Measurements from ENCODE around the gene TECTB.
"Not testable (repeated sequence)": the region's sequence is repeated elsewhere in the genome, so short reads cannot be mapped to it uniquely, and the experiment has no call there.

The TECTB gene

DNA sequence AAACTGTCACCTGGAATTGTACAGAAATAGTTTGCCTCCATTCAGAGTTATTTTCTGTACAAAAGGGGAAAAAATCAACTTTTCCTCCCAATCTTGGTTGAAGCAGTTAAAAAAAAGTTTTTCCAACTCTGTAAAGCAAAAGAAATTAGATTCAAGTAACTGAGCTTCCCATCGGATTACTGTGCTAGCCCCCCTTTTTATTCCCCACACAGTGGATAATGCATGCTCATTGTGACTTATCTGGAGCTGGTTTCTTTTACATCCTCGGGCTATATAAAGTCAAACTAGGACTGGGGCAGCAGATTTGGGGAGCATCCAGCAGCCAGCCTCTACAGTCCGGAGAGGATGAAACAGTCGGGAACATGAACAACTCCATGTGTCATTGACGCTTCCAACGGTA lies at the start of gene TECTB:
TECTB (plus strand) TSS at position 301 of the 400 bp plus-strand sequence. CDS start 335 bp downstream, outside the sequence.
- in situ Hi-C loops (cut with HindIII; ENCODE audit: low sequenced_read_pairs) = no loop called here

DNA sequence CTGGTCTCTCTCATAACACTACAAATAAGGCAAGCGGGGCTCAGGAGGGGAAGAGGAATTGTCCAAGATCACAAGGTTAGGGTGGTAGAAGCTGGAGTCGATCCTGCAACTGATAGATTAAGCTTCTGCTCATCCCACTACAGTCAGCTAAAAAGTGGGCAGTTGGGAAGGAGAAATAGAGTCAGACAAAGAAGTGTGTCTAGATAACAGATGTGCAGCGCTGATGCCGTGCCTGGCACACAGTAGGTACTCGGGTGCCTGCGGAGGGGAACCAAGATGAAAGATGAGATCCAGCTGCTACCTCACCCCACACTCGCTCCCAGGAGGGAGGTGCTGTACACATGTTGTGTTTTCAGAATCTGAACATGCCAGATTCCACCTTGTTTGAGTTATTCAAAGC lies 48.1 kb upstream of the TECTB start:
- in situ Hi-C loops (cut with HindIII; ENCODE audit: low sequenced_read_pairs) = no loop called here

DNA sequence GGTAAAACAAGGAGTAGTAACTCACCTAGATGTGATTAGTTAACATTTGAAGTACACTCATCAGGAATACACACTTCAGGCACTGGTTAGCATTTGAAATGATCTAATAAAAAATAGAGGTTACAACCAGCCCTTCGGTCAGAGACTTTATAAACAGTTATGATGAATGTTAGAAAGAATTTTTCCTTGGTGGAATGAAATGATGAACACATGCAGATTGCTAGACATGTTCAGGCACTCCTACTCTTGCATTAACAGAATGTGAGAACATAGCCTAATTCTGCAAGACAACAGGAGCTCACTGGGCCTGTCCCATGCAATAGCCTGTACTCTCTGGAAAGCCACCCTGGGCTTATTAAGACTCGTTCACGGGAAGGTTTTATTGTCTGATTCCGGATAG lies 47.3 kb upstream of the TECTB start:
- in situ Hi-C loops (cut with HindIII; ENCODE audit: low sequenced_read_pairs) = no loop called here

DNA sequence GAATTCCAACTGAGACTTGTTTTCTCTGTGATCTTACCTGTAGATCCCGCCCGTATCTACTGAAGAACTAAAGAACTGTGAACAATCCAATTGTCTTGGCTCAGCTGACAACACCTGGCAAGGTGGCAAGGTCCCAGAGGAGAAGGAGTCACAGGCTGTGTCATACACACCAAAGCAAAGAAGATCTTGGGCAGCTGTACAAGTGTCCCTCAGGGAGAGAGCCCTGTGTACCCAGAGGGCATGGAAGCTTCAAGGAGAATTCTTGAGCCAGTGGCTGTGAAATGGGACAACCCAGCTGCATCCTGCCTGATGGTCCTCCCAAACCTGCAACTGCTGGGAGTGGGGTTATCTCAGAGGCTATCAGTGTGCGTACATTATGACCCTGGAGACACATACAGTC lies 46.7 kb upstream of the TECTB start:
- in situ Hi-C loops (cut with HindIII; ENCODE audit: low sequenced_read_pairs) = no loop called here

DNA sequence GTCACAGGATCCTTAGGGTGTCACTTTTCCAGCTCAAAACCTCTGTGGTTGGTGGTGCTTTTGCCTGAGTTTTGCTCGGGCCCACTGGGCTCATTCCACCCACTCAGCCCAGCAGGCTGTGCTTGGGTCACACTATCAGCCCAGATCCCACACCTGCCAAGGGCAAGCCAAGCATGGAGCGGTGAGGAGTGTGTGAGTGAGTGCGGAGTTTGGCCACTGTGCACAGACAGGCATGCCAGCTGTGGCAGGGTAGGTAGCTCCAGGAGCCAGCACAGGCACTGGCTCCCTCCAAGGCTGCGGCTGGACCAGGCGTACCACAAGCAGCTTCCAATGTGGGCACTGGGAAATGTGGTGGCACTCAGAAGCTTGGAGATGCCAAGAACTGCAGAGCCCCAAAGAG lies 43.9 kb upstream of the TECTB start:
- in situ Hi-C loops (cut with HindIII; ENCODE audit: low sequenced_read_pairs) = no loop called here

DNA sequence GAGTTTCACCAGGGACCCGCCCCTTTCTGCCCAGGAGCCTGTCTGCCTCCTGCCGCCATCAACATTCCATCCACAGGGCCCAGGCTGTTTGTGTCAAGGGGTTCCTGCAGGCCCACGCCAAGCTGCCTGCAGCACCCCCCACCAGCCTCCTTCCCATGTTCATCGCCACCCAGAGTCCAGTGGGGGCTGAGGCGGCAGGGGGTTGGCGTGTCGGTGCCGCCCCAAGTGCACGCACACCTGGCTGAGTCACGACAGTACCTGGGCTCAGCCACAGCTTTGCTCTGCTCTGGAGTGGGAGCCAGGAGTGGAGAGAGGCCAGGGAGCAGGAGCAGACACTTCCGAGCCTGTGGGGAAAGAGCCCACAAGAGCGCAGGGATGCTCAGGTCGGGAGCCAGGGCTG lies 42.8 kb upstream of the TECTB start:
- in situ Hi-C loops (cut with HindIII; ENCODE audit: low sequenced_read_pairs) = no loop called here

DNA sequence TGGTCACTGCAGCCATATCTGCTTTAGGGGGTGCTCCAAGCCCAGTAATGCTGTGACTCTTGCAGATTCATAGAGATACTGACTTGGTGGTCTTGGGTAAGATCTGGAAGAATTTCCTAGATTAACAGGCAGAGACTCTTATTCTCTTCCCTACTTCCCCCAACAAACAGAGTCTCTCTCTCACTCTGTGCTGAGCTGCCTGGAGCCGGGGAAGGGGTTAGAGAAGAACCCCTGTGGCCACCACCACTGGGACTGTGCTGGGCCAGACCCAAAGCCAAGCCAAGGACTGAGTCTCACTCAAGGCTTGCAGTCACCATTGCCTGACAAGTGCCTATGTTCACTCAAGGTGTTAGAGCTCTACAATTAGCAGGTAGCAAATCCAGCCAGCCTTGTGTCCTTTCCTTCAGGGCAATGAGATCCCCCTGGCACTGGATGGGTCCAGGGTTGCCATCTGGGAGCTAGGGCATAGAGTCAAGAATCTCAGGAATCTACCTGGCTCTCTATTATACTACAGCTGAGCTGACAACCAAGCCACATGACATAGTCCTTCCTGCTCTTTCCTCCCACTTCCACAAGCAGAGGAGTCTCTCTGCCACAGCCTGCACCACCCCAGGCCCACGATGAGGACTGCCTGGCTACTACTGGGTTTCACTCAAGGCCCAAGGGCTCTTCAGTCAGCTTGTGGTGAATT lies 41.4 kb upstream of the TECTB start:
- in situ Hi-C loops (cut with HindIII; ENCODE audit: low sequenced_read_pairs) = no loop called here

DNA sequence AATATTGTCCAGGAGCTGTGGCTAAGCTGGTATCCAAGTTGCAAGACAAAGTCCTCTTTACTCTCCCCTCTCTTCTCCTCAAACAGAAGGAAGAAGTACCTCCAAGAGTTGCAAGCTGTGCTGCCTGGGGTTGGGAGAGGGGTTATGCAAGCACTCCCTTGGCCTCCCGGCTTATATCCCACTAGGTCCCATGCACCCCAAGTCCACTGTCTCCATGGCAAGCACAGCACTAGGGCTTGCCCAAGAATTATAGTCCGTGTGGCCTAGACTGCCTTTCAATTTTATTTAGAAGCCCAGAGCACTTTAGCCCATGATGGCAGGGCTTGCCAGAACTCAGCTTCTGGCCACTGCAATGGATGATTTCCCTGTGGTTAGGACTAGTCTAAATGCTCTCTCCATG lies 40.4 kb upstream of the TECTB start:
- in situ Hi-C loops (cut with HindIII; ENCODE audit: low sequenced_read_pairs) = no loop called here

DNA sequence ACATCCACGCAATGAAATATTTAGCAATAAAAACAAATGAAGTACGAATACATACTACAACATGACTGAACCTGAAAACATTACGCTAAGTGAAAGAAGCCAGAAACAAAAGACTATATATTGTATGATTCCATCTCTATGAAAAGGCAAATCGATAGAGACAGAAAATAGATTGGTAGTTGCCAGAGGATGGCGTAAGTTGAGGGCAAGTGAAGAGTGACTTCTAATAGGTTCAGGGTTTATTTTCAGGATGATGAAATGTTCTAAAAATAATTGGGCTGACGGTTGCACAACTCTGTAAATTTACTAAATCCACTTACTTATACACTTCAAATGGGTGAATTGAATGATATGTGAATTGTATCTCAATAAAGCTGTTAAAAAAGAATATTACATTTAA lies 39.5 kb upstream of the TECTB start:
- in situ Hi-C loops (cut with HindIII; ENCODE audit: low sequenced_read_pairs) = no loop called here

DNA sequence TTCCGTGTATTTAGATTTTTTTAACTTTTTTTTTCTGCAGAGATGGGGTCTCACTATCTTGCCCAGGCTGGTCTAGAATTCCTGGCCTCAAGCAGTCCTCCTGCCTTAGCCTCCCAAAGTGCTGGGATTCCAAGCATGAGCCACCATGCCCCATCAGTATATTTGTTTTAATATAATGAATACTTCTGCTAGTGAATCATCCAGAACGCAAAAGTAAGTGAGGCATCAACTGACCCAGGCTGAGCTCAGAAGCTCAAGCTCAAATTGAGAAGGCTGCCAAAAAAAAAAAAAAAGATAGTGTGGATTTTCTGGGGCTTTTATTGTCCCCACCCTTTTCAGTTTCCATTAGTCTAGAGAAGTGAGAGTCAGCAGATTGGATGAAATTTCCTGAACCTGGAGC lies 39.0 kb upstream of the TECTB start:
- in situ Hi-C loops (cut with HindIII; ENCODE audit: low sequenced_read_pairs) = no loop called here

DNA sequence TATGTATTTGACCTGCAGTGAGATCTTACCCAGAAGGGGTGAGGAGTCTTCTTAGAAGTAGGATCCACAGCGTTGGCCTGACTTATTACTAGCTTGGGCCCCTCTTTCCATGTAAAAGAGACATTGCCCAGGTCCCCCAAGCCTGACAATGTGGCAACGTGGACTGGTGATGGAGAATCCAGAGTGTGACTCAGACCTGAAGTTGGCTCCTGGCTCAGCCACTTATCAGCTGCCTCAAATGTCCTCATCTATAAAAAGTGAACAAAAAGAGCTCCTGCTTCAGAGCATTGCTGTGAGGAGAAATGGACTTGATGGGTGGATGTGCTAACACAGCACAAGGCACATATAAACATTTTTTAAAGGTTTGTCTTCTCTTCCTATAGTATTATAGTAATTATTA lies 35.4 kb upstream of the TECTB start:
- in situ Hi-C loops (cut with HindIII; ENCODE audit: low sequenced_read_pairs) = loop anchor here (5.0 kb wide), 1 partner anchor 55 kb away; no protein-coding TSS in a partner anchor

DNA sequence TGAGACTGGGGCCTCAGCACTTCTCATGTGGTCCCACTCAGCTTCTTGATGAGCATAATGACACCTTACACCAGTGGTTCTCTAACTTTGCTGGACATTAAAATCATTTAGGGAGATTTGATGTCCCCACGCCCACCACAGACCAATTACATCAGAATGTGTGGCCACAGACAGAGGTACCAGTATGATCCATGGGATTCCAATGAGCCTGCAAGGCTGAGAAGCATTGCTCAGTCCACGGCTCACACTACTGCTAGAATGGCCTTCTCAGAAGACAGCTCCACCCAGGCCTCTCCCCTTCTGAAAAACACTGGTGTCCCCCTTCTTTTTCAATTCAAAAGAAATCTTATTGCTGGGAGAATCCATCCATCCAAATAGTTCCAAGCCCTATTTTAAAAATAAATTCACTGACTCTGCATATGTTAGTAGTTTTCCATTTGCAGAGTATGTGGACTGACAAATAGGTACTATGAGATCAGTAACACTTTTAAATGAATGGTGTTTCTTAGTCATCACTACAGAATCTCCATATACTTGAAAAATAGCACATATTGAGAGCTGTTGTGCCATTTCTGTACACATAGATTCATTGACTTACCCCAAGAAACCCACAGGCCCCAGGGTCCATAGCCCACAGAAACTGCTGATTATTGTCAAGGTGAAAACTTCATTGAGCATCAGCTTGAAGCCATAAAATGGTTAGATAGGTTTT lies 34.5 kb upstream of the TECTB start:
- in situ Hi-C loops (cut with HindIII; ENCODE audit: low sequenced_read_pairs) = loop anchor here (5.0 kb wide), 1 partner anchor 54 kb away; no protein-coding TSS in a partner anchor

DNA sequence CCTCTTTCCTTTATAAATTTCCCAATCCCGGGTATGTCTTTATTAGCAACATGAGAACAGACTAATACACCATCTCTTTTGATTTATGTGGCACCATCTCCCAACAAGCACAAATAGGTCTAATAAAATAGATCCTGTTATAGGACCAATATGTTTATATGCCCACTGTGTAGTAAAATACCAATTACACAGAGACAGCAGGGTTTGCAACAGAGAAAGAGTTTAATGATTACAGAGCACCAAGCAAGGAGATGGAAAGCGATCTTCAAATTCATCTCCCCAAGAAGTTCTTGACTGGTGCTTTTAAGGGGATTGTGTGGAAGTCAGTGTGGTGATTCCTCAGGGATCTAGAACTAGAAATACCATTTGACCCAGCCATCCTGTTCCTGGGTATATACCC lies 33.5 kb upstream of the TECTB start:
- in situ Hi-C loops (cut with HindIII; ENCODE audit: low sequenced_read_pairs) = loop anchor here (5.0 kb wide), 1 partner anchor 53 kb away; no protein-coding TSS in a partner anchor

DNA sequence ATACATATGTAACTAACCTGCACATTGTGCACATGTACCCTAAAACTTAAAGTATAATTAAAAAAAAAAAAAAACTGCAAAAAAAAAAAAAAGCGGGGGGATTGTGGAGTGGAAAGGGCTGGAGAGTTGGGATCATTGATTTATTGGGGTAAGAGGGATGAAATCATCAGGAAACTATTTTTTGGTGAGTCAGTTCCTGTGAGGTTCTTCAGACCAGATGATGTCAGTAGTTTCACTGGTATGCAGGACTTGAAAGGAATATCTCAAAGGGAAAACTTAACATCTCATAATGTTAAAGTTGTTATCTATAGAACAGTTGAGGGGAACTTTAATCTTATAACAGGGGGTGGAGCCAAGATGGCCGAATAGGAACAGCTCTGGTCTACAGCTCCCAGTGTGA lies 32.6 kb upstream of the TECTB start:
- in situ Hi-C loops (cut with HindIII; ENCODE audit: low sequenced_read_pairs) = no loop called here

DNA sequence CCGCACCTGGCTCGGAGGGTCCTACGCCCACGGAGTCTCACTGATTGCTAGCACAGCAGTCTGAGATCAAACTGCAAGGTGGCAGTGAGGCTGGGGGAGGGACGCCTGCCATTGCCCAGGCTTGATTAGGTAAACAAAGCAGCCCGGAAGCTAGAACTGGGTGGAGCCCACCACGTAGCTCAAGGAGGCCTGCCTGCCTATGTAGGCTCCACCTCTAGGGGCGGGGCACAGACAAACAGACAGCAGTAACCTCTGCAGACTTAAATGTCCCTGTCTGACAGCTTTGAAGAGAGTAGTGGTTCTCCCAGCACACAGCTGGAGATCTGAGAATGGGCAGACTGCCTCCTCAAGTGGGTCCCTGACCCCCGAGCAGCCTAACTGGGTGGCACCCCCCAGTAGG lies 32.0 kb upstream of the TECTB start:
- in situ Hi-C loops (cut with HindIII; ENCODE audit: low sequenced_read_pairs) = not testable (repeated sequence)

DNA sequence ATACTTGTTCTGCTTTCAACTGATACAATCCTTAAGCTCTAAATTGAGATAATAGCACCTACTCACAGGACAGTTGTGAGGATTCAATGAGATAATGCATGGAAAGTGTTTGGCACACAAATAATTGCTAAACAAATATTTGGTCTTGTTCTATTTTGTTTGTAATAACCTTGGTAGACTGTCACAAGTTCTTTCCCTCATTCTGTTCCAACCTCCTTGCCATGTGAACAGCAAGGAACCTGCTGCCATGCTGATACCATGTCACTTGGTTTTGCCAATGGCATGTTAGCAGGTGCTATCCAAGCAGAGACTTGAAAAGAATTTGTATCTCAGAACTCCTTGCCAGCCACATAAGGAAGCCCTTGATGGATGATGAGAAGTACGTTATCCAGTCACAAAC lies 24.8 kb upstream of the TECTB start:
- in situ Hi-C loops (cut with HindIII; ENCODE audit: low sequenced_read_pairs) = no loop called here

DNA sequence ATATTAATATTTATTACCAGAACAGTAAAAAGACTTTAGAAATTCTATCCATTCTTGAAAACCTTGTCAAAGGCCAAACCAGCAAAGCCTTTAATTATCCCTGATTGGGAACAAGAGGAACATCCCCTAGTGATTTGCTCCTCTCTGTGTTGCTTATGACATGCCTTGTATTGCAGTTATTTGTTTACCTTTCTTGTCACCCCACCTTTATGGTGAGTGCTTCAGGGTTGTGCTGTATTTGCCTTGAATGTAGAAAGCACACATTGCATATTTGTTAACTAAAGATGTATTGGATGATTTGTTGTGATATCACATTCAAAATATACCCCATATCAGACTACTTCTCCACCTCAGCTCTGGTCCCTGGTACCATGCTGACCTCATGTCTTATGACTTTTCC lies 23.5 kb upstream of the TECTB start:
- in situ Hi-C loops (cut with HindIII; ENCODE audit: low sequenced_read_pairs) = no loop called here

DNA sequence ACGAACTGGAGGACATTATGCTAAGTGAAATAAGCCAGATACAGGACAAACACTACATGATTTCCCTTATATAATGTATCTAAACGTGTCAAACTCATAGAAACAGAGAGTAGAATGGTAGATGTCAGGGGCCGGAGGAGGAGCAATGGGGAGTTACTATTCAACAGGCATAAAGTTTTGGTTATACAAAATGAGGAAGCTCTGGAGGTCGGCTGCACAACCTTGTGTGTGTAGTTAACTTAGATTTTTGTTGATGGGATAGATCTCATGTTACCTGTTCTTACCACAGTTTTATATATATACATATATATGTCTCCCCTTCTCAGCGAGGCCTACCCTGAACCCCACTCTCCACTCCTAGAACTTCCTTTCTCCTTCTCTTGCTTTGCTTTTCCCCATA lies 22.4 kb upstream of the TECTB start:
- in situ Hi-C loops (cut with HindIII; ENCODE audit: low sequenced_read_pairs) = no loop called here

DNA sequence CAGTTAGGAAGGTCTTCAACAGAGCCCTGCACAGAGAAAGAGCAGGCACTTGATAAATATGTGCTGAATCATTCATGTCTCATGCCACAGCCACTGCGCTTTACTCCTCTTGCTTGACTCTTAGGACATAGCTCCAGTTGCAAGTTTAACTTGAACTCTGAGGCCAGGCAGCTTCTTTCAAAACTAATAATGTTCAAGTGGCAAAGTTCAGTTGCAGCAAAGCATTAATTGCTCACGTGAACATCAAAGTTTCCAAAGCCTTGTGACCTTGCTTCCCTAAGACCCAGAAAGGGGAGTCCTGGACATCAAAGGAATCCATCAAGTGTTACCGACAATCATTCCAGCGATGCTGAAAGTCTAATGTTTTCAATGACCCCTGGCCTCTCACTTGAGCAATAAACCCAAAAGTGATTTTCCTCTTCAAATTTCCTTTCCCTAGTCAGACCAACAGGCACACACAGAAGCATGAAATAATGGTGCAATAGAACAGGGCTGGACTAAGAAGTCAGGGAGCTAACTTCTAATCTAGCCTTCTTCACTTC lies 21.8 kb upstream of the TECTB start:
- in situ Hi-C loops (cut with HindIII; ENCODE audit: low sequenced_read_pairs) = no loop called here

DNA sequence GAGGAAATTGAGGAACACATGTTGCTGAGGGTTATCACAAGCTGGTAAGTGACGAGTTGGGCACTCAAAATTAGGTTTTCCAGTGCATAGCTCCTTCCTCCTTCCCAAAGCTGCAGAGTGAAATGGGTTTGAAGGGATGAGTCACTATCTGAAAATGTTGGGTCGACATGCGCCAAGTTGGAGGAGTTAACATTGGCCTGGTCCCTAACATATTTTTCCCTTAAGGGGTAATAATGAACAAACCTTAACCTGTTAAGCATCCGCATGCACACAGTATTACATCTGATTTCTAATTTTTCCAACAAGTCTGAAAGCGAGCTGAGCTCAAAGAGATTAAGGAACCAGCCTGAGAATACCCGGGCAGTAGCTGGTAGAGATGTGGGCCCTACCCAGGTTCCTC lies 20.7 kb upstream of the TECTB start:
- in situ Hi-C loops (cut with HindIII; ENCODE audit: low sequenced_read_pairs) = no loop called here

DNA sequence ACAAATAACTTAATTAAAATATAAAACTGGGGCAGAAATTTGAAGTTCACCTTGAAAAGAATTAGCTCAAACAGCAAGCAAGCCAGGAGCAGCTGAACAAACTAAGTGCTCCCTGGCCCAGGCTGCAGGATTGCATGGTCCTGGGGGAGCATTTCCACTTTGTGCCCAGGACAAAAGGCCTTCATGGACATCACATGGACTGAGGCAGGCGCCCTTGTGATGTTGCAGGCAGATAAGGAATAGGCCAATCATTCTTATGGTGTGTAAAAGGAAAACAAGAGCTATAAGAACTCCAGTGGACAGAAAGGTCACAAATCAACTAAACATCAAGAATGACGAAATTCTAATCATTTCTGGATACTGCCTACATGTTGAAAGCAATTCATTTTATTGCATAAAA lies 17.5 kb upstream of the TECTB start:
- in situ Hi-C loops (cut with HindIII; ENCODE audit: low sequenced_read_pairs) = no loop called here

DNA sequence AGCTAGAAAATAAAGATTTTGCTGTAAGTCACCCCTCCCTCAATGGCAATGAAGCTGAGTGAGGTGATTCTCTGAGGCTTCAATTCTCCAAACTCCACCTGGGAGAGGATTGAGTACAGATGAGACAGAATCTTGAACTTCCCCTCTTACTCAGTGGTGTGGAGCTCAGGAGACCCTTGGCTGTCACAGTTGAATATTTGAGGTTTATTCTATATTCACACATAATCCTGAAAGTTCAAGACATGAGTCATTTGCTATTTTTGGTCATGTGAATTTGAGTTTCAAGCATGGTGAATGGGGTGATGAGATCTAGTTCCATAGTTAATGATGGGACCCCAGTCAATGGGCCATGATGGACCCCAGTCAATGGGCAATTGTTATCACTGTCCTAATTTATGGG lies 13.9 kb upstream of the TECTB start:
- in situ Hi-C loops (cut with HindIII; ENCODE audit: low sequenced_read_pairs) = no loop called here
